Measurements from ENCODE around the gene IRF8. TPM values are rescaled to one million over a fixed set of nuclear protein-coding genes. Genes with fewer than 3 reads are reported as not detected.
"Not testable (repeated sequence)": the region's sequence is repeated elsewhere in the genome, so short reads cannot be mapped to it uniquely, and the experiment has no call there.

IRF8 gene, protein sequence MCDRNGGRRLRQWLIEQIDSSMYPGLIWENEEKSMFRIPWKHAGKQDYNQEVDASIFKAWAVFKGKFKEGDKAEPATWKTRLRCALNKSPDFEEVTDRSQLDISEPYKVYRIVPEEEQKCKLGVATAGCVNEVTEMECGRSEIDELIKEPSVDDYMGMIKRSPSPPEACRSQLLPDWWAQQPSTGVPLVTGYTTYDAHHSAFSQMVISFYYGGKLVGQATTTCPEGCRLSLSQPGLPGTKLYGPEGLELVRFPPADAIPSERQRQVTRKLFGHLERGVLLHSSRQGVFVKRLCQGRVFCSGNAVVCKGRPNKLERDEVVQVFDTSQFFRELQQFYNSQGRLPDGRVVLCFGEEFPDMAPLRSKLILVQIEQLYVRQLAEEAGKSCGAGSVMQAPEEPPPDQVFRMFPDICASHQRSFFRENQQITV
- polyA plus RNA-seq (ENCODE audit: insufficient read length): 5.4 TPM

DNA sequence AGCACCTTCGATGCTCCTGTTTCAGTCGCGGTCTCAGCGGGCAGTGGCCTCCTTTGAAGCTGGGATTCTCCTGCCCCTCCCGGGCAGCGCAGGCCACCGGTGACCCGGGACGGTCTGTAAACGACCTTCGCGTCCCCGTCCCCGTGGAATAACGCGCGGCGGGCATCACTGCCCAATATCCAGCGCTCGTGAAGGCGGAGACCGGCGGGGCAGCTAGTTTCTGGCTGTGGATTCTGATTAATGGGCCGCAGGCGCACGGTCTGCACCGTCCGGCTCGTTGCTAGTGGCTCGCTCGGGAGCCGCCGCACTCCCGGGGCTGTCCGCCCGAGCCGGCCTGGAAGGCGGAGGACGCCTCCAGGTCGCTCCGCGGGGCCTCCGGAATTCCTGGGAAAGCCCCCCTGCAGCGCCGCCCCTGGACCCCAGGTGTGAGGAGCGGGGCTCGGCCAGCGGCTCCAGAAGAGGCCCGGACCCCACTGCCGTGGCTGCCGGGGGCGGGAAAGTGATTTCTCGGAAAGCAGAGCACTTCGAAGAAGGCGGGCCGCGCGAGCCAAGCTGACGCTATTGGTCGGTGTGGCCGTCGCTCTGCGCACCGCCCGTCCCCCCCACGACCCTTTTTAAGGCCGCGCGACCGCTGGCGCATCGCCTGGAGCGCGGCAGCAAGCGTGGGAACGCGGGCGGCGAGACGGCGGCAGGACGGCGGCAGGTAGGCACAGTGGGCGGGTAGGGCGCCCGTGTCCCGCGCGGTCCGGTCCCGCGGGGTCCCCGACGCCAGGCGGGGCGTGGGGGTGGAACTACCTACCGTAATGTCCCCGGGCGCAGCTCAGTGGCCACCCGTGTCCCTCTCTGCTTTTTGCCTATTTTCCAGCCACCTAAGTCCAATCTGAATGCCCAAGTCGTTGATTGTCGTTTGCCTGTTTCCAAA is at the start of gene IRF8:
TSS of gene IRF8 (plus strand) at position 642 of the 922 bp plus-strand sequence. CDS start 3,854 bp downstream, outside the sequence.
- DNase-seq (ENCODE audit: low read depth): no peak

DNA sequence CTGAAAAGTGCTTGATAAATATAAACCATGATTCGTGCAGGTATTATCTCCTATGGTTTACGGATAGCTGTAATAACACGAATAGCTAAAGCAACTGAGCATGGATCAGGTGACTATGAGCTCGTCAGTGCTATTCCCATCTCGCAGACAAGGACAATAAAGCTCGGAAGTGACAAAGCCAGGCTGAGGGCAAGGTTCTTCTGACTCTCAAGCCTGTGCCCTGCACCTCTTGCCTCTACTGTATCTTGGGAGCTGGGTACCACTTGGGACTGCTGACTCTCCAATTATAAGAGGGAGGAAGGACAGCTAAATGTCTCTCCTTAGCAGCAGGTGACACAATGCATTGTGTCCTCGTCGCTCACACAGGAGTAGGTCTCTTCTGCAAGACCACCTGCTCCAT is 49.6 kb upstream of the IRF8 start:
- DNase-seq (ENCODE audit: low read depth): no peak

DNA sequence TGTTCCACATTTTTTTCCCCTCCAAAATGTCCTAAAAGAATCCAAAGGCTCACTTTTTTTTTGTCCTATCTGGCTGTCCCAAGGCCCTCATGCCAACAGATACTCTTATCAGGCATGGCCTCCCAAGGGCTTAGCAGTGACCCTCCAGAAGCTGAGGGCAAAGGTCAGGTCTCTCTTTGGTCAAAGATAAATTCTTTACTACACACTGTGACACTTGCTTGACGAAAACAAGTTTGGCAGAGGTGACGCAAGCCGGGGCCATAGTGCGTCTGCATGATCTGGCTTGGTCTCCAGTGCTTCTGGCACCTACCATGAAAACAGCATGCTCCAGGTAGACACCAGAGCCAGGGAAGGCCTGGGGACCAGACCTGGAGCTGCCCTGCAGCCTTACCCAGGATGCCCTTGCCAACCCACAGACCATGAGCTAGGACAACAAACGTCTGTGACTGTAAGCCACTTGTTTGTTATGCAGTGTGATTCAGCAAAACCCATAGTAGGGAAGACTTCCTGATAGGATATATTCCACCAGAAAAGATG is 48.5 kb upstream of the IRF8 start:
- DNase-seq (ENCODE audit: low read depth): no peak

DNA sequence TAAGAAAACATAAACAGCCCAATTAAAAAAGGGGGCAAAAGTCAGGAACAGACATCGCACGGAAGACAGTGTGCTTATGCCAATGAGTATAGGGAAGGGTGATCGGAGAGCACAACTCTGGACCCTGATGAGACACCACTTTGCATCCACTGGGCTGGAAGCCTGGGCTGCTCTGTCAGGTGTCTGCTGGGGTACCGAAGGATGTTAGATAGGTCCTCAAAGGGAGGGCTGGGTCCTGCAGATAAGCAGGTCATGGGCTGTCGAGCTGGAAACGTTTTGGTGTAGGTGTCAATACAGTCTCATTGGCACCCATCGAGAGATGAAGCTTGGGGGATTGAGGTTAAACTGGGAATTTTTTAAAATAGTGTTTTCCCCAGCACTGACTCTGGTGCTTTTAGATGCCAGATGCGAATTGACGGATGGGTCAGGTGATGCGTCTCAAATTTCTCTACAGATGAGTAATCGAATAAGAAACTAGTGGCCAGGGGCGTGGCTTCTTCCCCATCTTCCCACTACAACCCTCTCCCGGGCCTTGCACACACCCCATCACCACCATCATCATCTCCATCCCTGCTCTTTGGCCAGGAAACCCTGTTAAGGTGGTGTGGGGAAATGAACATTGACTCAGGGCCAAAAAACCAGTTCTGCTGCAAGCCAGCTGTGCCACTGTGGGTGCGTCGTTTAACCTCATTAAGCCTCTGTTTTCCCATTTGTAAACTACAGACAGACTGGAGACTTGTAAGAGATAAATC is 47.8 kb upstream of the IRF8 start:
- DNase-seq (ENCODE audit: low read depth): no peak

DNA sequence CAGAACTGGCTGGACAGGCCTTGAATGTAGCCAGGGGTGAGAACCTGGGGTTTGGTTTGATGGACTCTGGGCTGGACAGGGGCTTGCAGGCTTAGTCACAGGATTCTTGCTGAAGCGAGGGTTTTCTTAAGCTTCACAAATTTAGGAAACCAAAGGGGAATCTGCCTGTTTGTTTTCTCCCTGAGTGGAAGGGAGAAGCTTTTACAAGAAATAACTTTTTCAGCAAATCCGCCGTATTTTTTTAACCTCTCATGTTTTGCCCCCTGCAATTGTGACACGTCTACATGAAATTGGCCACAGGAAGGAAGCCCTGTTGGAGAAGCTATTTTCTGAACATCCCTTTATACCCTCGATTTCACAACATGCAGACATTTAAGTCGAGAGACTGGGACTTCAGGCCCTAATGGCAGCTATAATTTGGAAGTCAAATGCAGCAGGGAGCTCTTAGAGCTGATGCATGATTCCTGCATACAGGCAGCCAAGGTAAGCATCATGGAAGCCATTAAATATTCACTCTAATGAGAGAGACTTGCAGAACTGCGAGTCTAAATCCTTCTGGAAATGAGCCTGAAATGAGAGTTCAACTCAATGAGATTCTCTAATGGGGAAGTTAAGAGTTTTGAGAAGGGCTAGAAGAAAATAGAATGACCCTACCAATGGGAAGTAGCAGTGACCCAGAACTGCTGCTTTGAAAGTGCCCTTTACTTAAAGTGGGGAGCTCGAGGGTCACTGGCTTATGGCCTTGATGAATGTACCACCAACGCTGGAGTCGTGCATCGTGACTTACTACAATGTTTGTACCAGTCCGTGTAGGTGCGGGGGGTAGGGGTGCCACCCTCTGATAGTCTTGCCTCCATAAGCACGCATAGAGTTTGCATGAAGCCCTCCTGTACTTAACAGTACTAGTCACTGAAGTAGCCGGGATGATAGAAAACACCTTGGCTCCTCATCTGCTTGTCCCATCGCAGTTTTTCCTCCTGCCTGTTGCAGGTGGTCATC is 45.1 kb upstream of the IRF8 start:
- DNase-seq (ENCODE audit: low read depth): no peak

DNA sequence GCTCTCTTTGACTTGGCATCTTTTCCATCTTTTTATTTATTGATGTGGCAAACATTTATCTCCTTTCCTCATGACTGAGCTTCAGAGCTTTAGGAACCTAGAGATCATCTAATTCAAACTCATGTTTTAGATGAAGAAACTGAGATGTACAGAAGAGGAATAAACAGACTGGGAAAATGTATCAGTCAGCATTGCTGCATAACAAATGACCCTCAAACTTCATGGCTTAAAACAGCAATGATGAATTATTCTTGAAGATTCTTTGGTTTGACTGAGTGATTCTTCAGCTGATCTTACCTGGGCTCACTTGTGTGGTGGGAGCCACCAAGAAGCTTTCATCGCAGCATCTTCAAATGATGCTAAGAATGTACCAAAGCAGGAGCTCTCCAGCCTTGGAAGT is 44.0 kb upstream of the IRF8 start:
- DNase-seq (ENCODE audit: low read depth): no peak

DNA sequence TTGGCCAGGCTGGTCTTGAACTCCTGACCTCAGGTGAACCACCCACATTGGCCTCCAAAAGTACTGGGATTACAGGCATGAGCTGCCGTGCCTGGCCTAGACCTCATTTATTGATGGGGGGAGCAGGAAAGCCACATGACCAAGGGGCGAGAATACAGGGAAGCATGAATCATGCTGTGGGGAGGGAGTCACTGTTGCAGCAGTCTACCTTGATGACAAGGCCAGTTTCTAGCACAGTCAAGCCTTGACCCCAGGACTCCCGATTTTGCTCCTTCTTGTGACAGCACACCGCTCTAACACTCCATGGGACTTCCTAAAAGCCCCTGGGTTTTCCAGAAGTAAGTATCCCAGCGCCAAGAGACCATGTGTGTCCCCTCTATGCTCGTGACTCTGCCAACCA is 42.9 kb upstream of the IRF8 start:
- DNase-seq (ENCODE audit: low read depth): no peak

DNA sequence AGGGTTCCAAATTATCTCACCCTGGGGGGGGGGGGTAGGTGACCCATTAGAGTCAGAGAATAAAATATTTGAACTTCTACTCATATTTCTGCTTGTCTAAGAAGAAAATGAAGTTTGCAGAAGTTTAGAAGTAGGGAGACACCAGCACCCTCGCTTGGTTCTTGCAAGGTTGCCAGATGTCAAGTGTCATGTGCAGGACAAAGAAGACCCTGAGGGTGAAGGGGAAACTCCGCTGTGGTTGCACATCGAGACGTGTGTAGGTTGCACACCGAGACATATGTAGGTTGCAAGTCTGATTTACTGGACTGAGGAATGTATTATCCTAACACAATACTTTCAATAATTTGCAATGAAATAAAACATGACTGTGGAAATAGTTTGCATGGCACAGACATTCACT is 42.4 kb upstream of the IRF8 start:
- no peak for DNase-seq (ENCODE audit: low read depth)

DNA sequence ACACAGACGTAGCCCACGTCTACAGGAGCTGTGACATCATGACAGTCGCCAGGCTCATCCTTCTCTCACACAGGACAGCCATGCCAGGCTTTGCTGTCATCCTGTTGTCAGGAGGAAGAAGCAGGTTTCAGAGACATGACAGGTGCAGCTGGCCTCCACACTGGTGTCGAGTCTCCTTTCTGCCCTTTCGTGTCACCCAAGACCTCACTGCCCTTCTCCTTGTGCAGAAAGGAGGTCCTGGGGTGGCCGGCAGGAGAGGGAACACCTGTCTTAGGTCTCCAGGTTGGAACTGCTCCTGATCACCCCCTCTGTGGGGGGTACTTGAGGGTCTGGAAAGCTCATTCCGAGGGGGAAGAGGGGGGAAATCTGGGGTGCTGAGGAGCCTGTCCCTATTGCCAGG is 41.6 kb upstream of the IRF8 start:
- no peak for DNase-seq (ENCODE audit: low read depth)

DNA sequence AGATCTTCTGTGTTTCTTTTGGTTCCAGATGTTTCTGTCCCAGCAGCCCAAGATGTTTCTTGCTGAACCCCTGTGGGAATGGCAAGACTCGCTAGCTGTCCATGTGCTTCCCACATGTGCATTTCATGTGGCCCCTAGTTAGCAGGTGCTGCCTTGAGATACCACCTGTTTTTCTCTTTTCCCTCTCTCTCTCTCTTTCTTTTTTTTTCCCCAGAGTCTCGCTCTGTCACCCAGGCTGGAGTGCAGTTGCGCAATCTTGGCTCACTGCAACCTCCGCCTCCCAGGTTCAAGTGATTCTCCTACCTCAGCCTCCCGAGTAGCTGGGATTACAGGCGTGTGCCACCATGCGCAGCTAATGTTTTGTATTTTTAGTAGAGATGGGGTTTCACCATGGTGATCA is 40.4 kb upstream of the IRF8 start:
- not testable (repeated sequence) for DNase-seq (ENCODE audit: low read depth)

DNA sequence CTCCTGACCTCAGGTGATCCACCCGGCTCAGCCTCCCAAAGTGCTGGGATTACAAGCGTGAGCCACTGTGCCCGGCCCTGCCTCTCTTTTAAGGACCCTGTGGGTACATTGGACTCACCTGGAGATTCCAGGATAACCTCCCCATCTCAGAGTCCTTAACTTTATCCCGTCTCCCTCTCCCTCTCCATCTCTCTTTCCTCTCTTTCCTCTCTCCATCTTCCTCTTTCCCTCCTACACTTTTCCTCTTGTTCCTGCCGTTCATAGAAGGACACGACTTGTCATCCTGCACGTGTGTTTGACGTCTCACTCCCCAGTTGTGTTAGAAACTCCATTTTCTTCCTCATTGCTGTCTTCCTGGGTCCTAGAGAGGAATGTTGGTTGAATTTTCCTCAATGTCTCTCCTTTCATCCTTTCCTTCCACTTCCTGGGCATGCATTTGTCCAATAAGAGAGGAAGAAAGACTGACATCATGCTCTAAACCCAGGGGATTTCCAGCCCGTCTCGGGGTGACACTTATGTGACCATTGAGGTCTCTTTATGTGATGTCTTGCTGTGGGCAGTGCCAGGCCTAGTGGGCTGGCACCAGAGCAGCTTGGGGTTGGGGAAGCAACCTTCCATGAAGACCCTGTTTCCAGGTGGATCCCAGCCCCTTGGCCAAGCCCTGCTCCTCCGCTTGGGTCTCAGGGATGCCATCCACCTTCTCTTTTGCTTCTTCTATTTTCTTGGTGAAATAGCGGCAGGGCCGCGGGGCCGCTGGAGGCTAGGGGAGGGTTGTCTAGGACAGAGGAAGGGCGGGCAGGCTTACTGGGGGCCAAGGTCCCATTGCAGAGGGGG is 39.8 kb upstream of the IRF8 start:
- no peak for DNase-seq (ENCODE audit: low read depth)

DNA sequence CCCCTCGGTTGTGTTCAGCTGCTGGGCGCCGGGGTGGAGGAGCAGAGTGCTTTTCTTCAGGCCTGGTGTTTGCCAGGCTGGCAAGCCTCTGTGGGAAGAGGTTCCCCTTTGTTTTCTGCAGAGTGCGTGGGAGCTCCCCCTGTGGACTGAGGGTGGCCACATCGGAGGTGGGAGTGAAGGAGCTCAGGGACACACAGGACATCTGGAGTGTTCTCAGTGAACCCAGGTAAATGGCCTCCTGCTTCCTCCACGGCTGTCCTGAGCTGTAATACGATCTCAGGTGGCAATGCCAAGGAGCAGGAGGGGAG is 39.2 kb upstream of the IRF8 start:
- no peak for DNase-seq (ENCODE audit: low read depth)

DNA sequence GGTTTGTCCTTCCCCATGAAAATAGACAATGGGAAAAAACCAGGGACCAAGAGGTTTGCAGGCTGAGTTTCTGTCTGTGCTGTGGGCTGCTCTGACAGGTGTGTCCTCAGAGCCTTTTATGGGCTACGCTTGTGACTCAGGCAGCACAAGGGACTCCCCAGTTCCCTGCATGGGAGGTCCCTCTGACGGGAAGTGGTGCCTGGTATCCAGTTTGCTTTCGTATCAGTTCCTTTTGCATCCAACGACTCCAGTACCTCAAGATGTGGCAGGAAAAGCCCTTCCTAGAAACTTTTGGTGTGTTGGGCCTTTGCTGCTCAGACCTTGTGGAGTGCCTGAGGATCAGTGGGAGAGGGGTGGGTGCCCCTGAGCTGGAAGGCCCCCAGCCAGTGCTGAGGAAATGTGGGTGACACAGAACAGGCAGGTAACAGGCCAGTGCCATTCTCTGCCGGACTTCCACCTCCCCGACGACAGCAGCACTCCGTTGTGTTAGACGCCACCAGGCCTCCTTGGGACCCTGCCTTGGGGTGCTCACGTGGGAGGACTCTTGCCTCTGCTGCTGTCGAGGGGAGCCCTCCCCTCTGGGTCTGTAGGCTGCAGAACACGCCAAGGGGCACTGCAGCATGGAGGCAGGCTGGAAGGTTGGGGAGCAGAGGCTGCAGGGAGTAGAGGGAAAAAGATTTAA is 38.4 kb upstream of the IRF8 start:
- DNase-seq (ENCODE audit: low read depth): no peak

DNA sequence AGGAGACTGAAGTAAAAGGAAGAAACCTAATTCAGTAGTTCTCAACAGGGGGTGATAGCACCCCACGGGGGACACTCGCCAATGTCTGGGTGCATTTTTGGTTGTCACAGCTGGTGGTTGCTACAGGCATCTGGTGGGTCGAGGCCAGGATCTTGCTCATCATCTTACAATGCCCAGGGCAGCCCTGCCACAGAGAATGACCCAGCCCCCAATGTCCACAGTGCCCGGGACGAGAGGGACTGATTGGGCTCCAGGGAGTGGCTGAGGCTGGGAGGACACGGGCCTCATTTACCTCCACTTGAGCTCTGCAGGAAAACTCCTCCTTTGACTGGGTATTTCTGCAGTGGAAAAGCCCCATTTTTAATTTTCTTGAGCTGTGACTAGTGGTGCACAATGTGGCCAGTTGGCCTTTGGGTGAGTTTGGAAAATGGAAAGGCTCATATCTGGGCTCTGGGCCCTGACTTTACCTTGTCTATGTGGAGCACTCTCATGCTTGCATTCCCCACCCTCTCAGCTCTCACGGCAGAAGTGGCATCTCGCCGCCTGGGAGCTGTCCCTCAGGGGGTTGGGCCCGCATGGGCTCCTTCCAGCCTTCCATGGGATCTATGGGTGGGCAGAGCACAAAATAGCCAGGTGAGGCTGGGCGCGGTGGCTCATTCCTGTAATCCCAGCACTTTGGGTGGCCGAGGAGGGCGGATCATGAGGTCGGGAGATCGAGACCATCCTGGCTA is 37.7 kb upstream of the IRF8 start:
- no peak for DNase-seq (ENCODE audit: low read depth)

DNA sequence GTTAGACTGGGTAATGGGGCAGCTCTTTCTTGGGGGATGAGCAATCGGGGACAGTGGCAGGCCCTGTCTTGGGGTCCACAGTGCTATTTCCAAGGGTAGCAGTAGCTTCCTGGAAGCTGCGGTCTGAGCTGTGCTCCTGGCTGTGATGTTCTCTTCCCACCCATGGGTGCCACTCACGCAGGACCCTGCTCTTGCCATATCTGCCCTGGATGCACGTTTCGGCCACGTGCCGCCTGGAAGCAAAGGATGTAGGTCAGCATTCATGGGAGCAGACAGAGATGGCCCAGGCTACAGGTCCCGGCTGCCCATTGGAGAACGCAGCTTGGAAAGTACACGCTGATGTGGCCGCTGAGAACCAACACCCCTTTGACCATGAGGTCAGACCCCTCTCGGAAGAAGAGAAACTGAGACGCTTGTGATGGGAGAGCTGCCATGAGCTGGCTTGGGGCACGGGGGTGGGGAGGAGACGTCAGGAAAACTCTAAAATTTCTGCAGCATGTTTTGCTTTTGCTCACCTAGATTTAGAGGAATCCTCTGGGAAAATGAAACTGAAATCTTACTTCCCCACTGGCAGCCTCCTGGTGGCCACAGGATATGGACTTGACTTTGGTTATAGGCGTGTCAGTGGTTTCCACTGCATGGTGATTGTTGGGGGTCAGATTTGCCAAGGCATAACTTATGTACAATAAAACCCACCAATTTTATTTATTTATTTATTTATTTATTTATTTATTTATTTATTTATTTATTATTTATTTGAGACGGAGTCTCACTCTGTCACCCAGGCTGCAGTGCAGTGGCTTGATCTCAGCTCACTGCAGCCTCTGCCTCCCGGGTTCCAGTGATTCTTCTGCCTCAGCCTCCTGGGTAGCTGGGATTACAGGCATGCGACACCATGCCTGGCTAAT is 36.2 kb upstream of the IRF8 start:
- no peak for DNase-seq (ENCODE audit: low read depth)

DNA sequence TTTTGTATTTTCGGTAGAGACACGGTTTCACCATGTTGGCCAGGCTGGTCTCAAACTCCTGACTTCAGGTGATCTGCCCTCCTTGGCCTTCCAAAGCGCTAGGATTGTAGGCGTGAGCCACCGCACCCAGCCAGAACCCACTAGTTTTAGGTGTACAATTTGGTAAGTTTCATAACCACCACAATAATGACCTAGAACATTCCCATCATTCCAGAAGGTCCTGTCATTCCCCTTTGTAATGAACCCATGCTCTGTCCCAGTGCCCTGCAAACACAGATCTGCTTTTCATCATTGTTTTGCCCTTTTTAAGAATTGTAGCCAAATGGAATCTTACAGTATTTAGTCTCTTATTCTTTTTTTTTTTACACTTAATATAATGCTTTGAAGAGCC is 35.6 kb upstream of the IRF8 start:
- DNase-seq (ENCODE audit: low read depth): no peak

DNA sequence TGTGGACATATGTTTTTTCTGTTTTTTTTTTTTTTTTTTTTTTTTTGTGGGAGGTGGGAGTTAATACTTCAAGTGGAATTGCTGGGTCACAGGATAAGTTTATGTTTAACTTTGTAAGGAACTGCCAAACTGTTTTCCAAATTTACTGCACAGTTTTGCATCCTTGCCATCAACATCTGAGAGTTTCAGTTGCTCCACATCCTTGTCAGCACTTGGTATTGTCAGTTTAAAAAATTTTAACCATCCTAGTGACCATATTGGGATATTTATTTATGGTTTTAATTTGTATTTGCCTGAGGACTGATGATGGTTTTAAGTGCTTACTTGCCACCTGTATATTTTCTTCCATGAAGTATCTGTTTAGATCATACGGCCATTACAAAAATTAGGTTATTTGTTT is 34.0 kb upstream of the IRF8 start:
- DNase-seq (ENCODE audit: low read depth): no peak

Data from forelimb muscle (tissue), 1 donor.